Measurements from ENCODE around the gene NPAS3. TPM values are rescaled to one million over a fixed set of nuclear protein-coding genes. Genes with fewer than 3 reads are reported as not detected.

The NPAS3 gene
- total and polyA plus RNA-seq, 2 donors (not counting 3 experiments of a cell fraction or from before 2014, with no cell fraction given): 0.10 to 0.13 TPM

DNA sequence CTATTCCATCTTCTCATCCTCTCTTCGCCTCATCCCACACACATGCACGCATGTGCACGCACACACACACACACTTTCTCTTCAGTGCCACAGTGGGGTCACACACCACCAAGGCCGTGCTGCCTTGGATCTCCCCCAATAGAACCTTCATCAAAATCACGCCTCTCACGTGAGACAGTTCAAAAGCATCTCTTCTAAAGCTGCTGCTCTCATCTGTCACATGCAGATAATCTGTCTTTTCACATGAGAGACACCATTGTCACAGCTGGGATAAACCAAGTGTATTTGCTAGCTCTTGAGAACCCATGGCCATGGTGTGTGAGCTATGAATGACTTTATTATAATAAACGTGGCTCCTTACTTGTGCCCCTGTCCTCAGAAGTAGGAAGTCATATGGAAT is 793.5 kb downstream of the NPAS3 start:
- Histone ChIP-seq H3K4me3 (replicated peaks in 1 of 3; ENCODE audit: insufficient read depth in 1 of 3, low read depth in 1 of 3, low read length in 3 of 3) (no peak overlapping the region), H3K79me2 (ENCODE audit: control insufficient read depth, insufficient read depth, low read length) (no peaks in the 10 kb centered on the region), H3K9me3 (replicated peaks; ENCODE audit: control insufficient read depth, insufficient read depth, low read length) (no peaks in the 10 kb centered on the region), H4K20me1 (replicated peaks; ENCODE audit: control insufficient read depth, extremely low read depth, insufficient read depth, low read length) (no peaks in the 10 kb centered on the region), H3K4me2 (ENCODE audit: insufficient read depth, low read length) (no peak overlapping the region), H3K9ac (replicated peaks; ENCODE audit: extremely low read depth, insufficient read depth, low read length) (no peak overlapping the region), H3K36me3 (ENCODE audit: control insufficient read depth in 2 of 2, extremely low read depth in 1 of 2, insufficient read depth in 2 of 2, low read length in 2 of 2) (no peaks in the 10 kb centered on the region), H3K27ac (ENCODE audit: insufficient read depth, low read depth, low read length) (no peak overlapping the region), H3K9me1 (replicated peaks; ENCODE audit: control insufficient read depth, extremely low read depth, insufficient read depth, low read length) (no peaks in the 10 kb centered on the region), H3K4me1 (ENCODE audit: control insufficient read depth, extremely low read depth, insufficient read depth, low read length) (peaks cover 6% of the 10 kb centered on the region), H3K27me3 (ENCODE audit: control insufficient read depth in 2 of 2, insufficient read depth in 2 of 2, low read length in 2 of 2) (no peaks in the 10 kb centered on the region), H2AFZ (ENCODE audit: low read depth, low read length) (no peak overlapping the region)
- intact Hi-C loops (cut with micrococcal nuclease): no loop called here
- ChIA-PET CTCF (interaction anchor here (0.8 kb wide), 2 partner anchors 12 to 72 kb away, joined by 3 read pairs; no protein-coding TSS in a partner anchor), POLR2A (no interaction called here)
- TF ChIP-seq EZH2 (IDR thresholded peaks at IDR 0.05; ENCODE audit: borderline replicate concordance, low read depth, low read length, severe bottlenecking) (no peak), GATA2 (IDR thresholded peaks at IDR 0.05; ENCODE audit: insufficient read depth, insufficient read length, low read depth, low read length) (no peak), POLR2AphosphoS5 (IDR thresholded peaks at IDR 0.05; ENCODE audit: insufficient read depth, low read depth, low read length) (no peak), POLR2A (IDR thresholded peaks at IDR 0.05; ENCODE audit: low read depth, low read length) (no peak), JUN (IDR thresholded peaks at IDR 0.05; ENCODE audit: borderline replicate concordance, insufficient read depth, insufficient read length, low read depth) (no peak), MYC (IDR thresholded peaks at IDR 0.05; ENCODE audit: low read depth, low read length) (no peak), FOS (IDR thresholded peaks at IDR 0.05; ENCODE audit: borderline replicate concordance, insufficient read depth, low read length) (no peak)
- TF ChIP-seq, protein P1, sequence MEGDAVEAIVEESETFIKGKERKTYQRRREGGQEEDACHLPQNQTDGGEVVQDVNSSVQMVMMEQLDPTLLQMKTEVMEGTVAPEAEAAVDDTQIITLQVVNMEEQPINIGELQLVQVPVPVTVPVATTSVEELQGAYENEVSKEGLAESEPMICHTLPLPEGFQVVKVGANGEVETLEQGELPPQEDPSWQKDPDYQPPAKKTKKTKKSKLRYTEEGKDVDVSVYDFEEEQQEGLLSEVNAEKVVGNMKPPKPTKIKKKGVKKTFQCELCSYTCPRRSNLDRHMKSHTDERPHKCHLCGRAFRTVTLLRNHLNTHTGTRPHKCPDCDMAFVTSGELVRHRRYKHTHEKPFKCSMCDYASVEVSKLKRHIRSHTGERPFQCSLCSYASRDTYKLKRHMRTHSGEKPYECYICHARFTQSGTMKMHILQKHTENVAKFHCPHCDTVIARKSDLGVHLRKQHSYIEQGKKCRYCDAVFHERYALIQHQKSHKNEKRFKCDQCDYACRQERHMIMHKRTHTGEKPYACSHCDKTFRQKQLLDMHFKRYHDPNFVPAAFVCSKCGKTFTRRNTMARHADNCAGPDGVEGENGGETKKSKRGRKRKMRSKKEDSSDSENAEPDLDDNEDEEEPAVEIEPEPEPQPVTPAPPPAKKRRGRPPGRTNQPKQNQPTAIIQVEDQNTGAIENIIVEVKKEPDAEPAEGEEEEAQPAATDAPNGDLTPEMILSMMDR (IDR thresholded peaks at IDR 0.05; ENCODE audit: extremely low read depth in 1 of 2, insufficient read depth in 1 of 2, low read depth in 1 of 2, low read length in 2 of 2): no peak
- TF ChIP-seq, protein P2, sequence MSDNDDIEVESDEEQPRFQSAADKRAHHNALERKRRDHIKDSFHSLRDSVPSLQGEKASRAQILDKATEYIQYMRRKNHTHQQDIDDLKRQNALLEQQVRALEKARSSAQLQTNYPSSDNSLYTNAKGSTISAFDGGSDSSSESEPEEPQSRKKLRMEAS (IDR thresholded peaks at IDR 0.05; ENCODE audit: insufficient read depth, insufficient read length): no peak
- BruUV-seq (replicated peaks): no TSS peak
- FAIRE-seq: no peak
- dilution Hi-C loops (cut with MboI; ENCODE audit: extremely low pct_ligation_motif_present, low sequenced_read_pairs): no loop called here
- DNase-seq (ENCODE audit: low read depth, low spot score): no peak

Measured in endothelial cell of umbilical vein (primary cell).